GM23338 (cell line): Measurements from ENCODE around the gene GAP43. TPM values are rescaled to one million over a fixed set of nuclear protein-coding genes. Genes with fewer than 3 reads are reported as not detected.

Experiments used
- ATAC-seq: fragments of 200-7000 bp; cut with Tn5 transposase; 3 replicates; pipeline ENCODE4 v1.9.1; 2020
- DNase-seq: peaks from one replicate; pipeline ENCODE4 v3.0.0-alpha.2; 2015; ENCODE audit warnings: low spot score
- H2AFZ ChIP-seq: fragments of 200-600 bp; sonication (generic); 2 replicates; pipeline ENCODE4 v1.8.0; 2016; ENCODE audit warnings: antibody characterized with exemption, mild to moderate bottlenecking, moderate library complexity
- H3F3A ChIP-seq: fragments of 200-600 bp; sonication (generic); replicated peaks from 2 replicates; pipeline ENCODE4 v1.8.0; 2017; ENCODE audit warnings: antibody characterized with exemption, mixed run types, low read depth
- H3K27ac ChIP-seq: fragments of 200-600 bp; sonication (generic); 2 replicates; pipeline ENCODE4 v1.6.1; 2016; ENCODE audit warnings: low read depth
- H3K27me3 ChIP-seq: fragments of 200-600 bp; sonication (generic); 2 replicates; pipeline ENCODE4 v1.8.0; 2016; ENCODE audit warnings: mild to moderate bottlenecking, mixed run types, moderate library complexity; ENCODE audit not compliant: insufficient read depth
- H3K36me3 ChIP-seq: fragments of 200-600 bp; sonication (generic); 2 replicates; pipeline ENCODE4 v1.8.0; 2016; ENCODE audit warnings: mild to moderate bottlenecking; ENCODE audit not compliant: insufficient read depth
- H3K4me1 ChIP-seq: fragments of 200-600 bp; sonication (generic); 2 replicates; pipeline ENCODE4 v1.8.0; 2016; ENCODE audit warnings: mild to moderate bottlenecking, moderate library complexity; ENCODE audit not compliant: insufficient read depth
- H3K4me2 ChIP-seq: fragments of 200-600 bp; sonication (generic); 2 replicates; pipeline ENCODE4 v1.7.1; 2017; ENCODE audit warnings: mixed run types
- H3K4me3 ChIP-seq: fragments of 200-600 bp; sonication (generic); 2 replicates; pipeline ENCODE4 v1.6.1; 2016; ENCODE audit warnings: mixed run types
- H3K79me2 ChIP-seq: fragments of 200-600 bp; sonication (generic); replicated peaks from 2 replicates; pipeline ENCODE4 v1.8.0; 2017; ENCODE audit warnings: mild to moderate bottlenecking; ENCODE audit not compliant: insufficient read depth
- H3K9me2 ChIP-seq: fragments of 200-600 bp; sonication (generic); 2 replicates; pipeline ENCODE4 v1.8.0; 2017; ENCODE audit not compliant: insufficient read depth
- H4K20me1 ChIP-seq: fragments of 200-600 bp; sonication (generic); replicated peaks from 2 replicates; pipeline ENCODE4 v1.8.0; 2017; ENCODE audit warnings: mild to moderate bottlenecking; ENCODE audit not compliant: insufficient read depth
- H3K27ac Mint-ChIP-seq: 2 replicates; pipeline ENCODE4 v1.8.0; 2020; ENCODE audit warnings: inconsistent platforms, mild to moderate bottlenecking, moderate library complexity, mixed read lengths
- H3K27me3 Mint-ChIP-seq: 3 replicates; pipeline ENCODE4 v1.8.0; 2022; ENCODE audit warnings: low read depth, mild to moderate bottlenecking, moderate library complexity, mixed read lengths, inconsistent platforms; ENCODE audit not compliant: insufficient read depth, poor library complexity
- H3K36me3 Mint-ChIP-seq: 3 replicates; pipeline ENCODE4 v1.8.0; 2021; ENCODE audit warnings: low read depth, mild to moderate bottlenecking, inconsistent platforms, moderate library complexity, mixed read lengths
- H3K4me1 Mint-ChIP-seq: 3 replicates; pipeline ENCODE4 v1.8.0; 2020; ENCODE audit warnings: mild to moderate bottlenecking, inconsistent platforms, mixed read lengths
- H3K4me3 Mint-ChIP-seq: 3 replicates; pipeline ENCODE4 v1.8.0; 2021; ENCODE audit warnings: moderate library complexity, mild to moderate bottlenecking, inconsistent platforms, mixed read lengths
- H3K9me3 Mint-ChIP-seq: 3 replicates; pipeline ENCODE4 v1.8.0; 2020; ENCODE audit warnings: moderate library complexity, mild to moderate bottlenecking, inconsistent platforms, mixed read lengths
- CTCF ChIP-seq, 2 experiments: fragments of 200-600 bp in 1 of 2; sonication (generic) in 1 of 2; conservative IDR thresholded peaks; 2 replicates each; pipeline versions ENCODE4 v1.5.1 to v1.6.1; 2016 to 2017; ENCODE audit warnings: antibody characterized with exemption in 2 of 2, low read depth in 2 of 2, mild to moderate bottlenecking in 2 of 2, moderate library complexity in 1 of 2
- ETS1 ChIP-seq: IDR thresholded peaks from 2 replicates; pipeline ENCODE4 v1.6.1; 2016; ENCODE audit warnings: antibody characterized with exemption
- EZH2 ChIP-seq: fragments of 200-600 bp; sonication (generic); IDR thresholded peaks from one replicate; pipeline ENCODE4 v1.8.0; 2017; ENCODE audit warnings: antibody characterized with exemption, mild to moderate bottlenecking, low read depth; ENCODE audit not compliant: unreplicated experiment
- EZH2phosphoT487 ChIP-seq: fragments of 200-600 bp; sonication (generic); IDR thresholded peaks from one replicate; pipeline ENCODE4 v1.8.1; 2018; ENCODE audit warnings: antibody characterized with exemption; ENCODE audit not compliant: unreplicated experiment
- NANOG ChIP-seq: IDR thresholded peaks from 2 replicates; pipeline ENCODE4 v1.6.1; 2016; ENCODE audit warnings: antibody characterized with exemption, borderline replicate concordance
- POLR2AphosphoS5 ChIP-seq: IDR thresholded peaks from 2 replicates; pipeline ENCODE4 v1.6.1; 2016; ENCODE audit warnings: antibody characterized with exemption, low read depth
- STAT1 ChIP-seq: IDR thresholded peaks from one replicate; pipeline ENCODE4 v1.6.1; 2016; ENCODE audit warnings: antibody characterized with exemption; ENCODE audit not compliant: unreplicated experiment
- ZNF114 ChIP-seq: fragments of 250-450 bp; sonication (Bioruptor Pico); IDR thresholded peaks from 2 replicates; pipeline ENCODE4 v1.5.0; 2020; ENCODE audit warnings: mild to moderate bottlenecking, moderate library complexity
- ZNF462 ChIP-seq: fragments of 250-450 bp; sonication (Bioruptor Pico); IDR thresholded peaks from 2 replicates; pipeline ENCODE4 v1.5.0; 2020; ENCODE audit warnings: mild to moderate bottlenecking, moderate library complexity
- polyA plus RNA-seq: library from polyadenylated mRNA; unstranded; fragments of >200 nt; fragmentation: Nextera tagmentation; extraction: Ambion mirVana; gene quantifications from 2 replicates; pipeline ENCODE4 v1.2.1, GENCODE V29; 2016
- total RNA-seq: library from RNA; depleted of rRNA; stranded (reverse); fragments of >200 nt; shearing (Covaris generic); gene quantifications from 2 replicates; pipeline ENCODE4 v1.2.3, GENCODE V29; 2014

GAP43 gene
- total and polyA plus RNA-seq, 2 experiments from 2014 or later, result 16.1 to 48.1 TPM

GRCh38 chr3:115683305-115683704 is 60.0 kb downstream of the GAP43 start:
- Histone ChIP-seq H3K79me2 (no peaks in the 10 kb centered on the region), H3K27me3 (no peaks in the 10 kb centered on the region), H3K9me2 (no peaks in the 10 kb centered on the region), H3K4me1 (no peaks in the 10 kb centered on the region), H3K36me3 (no peaks in the 10 kb centered on the region), H3K4me2 (no peak overlapping the region), H4K20me1 (no peaks in the 10 kb centered on the region), H3K4me3 (no peak overlapping the region), H3K27ac (no peak overlapping the region), H2AFZ (no peak overlapping the region), H3F3A (no peaks in the 10 kb centered on the region)
- Mint-ChIP-seq H3K4me3 (no peak overlapping the region), H3K4me1 (peaks cover under 1% of the 10 kb centered on the region; the same call in 1 of the 3 replicates), H3K9me3 (no peaks in the 10 kb centered on the region), H3K36me3 (no peaks in the 10 kb centered on the region), H3K27ac (no peak overlapping the region), H3K27me3 (no peaks in the 10 kb centered on the region)
- ATAC-seq, result no peak
- no peak for TF ChIP-seq STAT1
- TF ChIP-seq ZNF462, result no peak
- no peak for TF ChIP-seq NANOG
- TF ChIP-seq CTCF (conservative IDR thresholded peaks at IDR 0.05; ENCODE audit: low read depth in 2 of 2), result no peak
- no peak for DNase-seq

GRCh38 chr3:115683773-115684172 is 60.5 kb downstream of the GAP43 start:
- no peak for DNase-seq
- no peaks in the 10 kb centered on the region for H3F3A ChIP-seq
- Mint-ChIP-seq H3K4me3 (no peak overlapping the region), H3K4me1 (peaks cover 5% of the 10 kb centered on the region), H3K9me3 (no peaks in the 10 kb centered on the region), H3K27ac (no peak overlapping the region), H3K36me3 (no peaks in the 10 kb centered on the region), H3K27me3 (no peaks in the 10 kb centered on the region)
- no peaks in the 10 kb centered on the region for H3K36me3 ChIP-seq
- ATAC-seq, result no peak
- H2AFZ ChIP-seq, result no peak overlapping the region
- no peak overlapping the region for H3K4me3 ChIP-seq
- H3K79me2 ChIP-seq, result no peaks in the 10 kb centered on the region
- H3K27me3 ChIP-seq, result no peaks in the 10 kb centered on the region
- H3K4me1 ChIP-seq, result no peaks in the 10 kb centered on the region
- no peaks in the 10 kb centered on the region for H3K9me2 ChIP-seq
- H4K20me1 ChIP-seq, result no peaks in the 10 kb centered on the region
- no peak overlapping the region for H3K27ac ChIP-seq
- no peak overlapping the region for H3K4me2 ChIP-seq
- TF ChIP-seq ZNF114 (CRISPR knock-in tag) (no peak), EZH2 (no peak), CTCF (conservative IDR thresholded peaks at IDR 0.05; ENCODE audit: low read depth in 2 of 2) (no peak), EZH2phosphoT487 (no peak), ETS1 (no peak), POLR2AphosphoS5 (no peak)
